GM23338 (cell line): ENCODE results near the gene CAPZB. TPM values are rescaled to one million over a fixed set of nuclear protein-coding genes. Genes with fewer than 3 reads are reported as not detected.

ENCODE experiments used
- ATAC-seq: fragments of 200-7000 bp; cut with Tn5 transposase; 3 replicates; pipeline ENCODE4 v1.9.1; 2020
- DNase-seq: peaks from one replicate; pipeline ENCODE4 v3.0.0-alpha.2; 2015; ENCODE audit warnings: low spot score
- H2AFZ ChIP-seq: fragments of 200-600 bp; sonication (generic); 2 replicates; pipeline ENCODE4 v1.8.0; 2016; ENCODE audit warnings: antibody characterized with exemption, mild to moderate bottlenecking, moderate library complexity
- H3F3A ChIP-seq: fragments of 200-600 bp; sonication (generic); replicated peaks from 2 replicates; pipeline ENCODE4 v1.8.0; 2017; ENCODE audit warnings: antibody characterized with exemption, mixed run types, low read depth
- H3K27ac ChIP-seq: fragments of 200-600 bp; sonication (generic); 2 replicates; pipeline ENCODE4 v1.6.1; 2016; ENCODE audit warnings: low read depth
- H3K27me3 ChIP-seq: fragments of 200-600 bp; sonication (generic); 2 replicates; pipeline ENCODE4 v1.8.0; 2016; ENCODE audit warnings: mild to moderate bottlenecking, mixed run types, moderate library complexity; ENCODE audit not compliant: insufficient read depth
- H3K36me3 ChIP-seq: fragments of 200-600 bp; sonication (generic); 2 replicates; pipeline ENCODE4 v1.8.0; 2016; ENCODE audit warnings: mild to moderate bottlenecking; ENCODE audit not compliant: insufficient read depth
- H3K4me1 ChIP-seq: fragments of 200-600 bp; sonication (generic); 2 replicates; pipeline ENCODE4 v1.8.0; 2016; ENCODE audit warnings: mild to moderate bottlenecking, moderate library complexity; ENCODE audit not compliant: insufficient read depth
- H3K4me2 ChIP-seq: fragments of 200-600 bp; sonication (generic); 2 replicates; pipeline ENCODE4 v1.7.1; 2017; ENCODE audit warnings: mixed run types
- H3K4me3 ChIP-seq: fragments of 200-600 bp; sonication (generic); 2 replicates; pipeline ENCODE4 v1.6.1; 2016; ENCODE audit warnings: mixed run types
- H3K79me2 ChIP-seq: fragments of 200-600 bp; sonication (generic); replicated peaks from 2 replicates; pipeline ENCODE4 v1.8.0; 2017; ENCODE audit warnings: mild to moderate bottlenecking; ENCODE audit not compliant: insufficient read depth
- H3K9me2 ChIP-seq: fragments of 200-600 bp; sonication (generic); 2 replicates; pipeline ENCODE4 v1.8.0; 2017; ENCODE audit not compliant: insufficient read depth
- H4K20me1 ChIP-seq: fragments of 200-600 bp; sonication (generic); replicated peaks from 2 replicates; pipeline ENCODE4 v1.8.0; 2017; ENCODE audit warnings: mild to moderate bottlenecking; ENCODE audit not compliant: insufficient read depth
- H3K27ac Mint-ChIP-seq: 2 replicates; pipeline ENCODE4 v1.8.0; 2020; ENCODE audit warnings: inconsistent platforms, mild to moderate bottlenecking, moderate library complexity, mixed read lengths
- H3K27me3 Mint-ChIP-seq: 3 replicates; pipeline ENCODE4 v1.8.0; 2022; ENCODE audit warnings: low read depth, mild to moderate bottlenecking, moderate library complexity, mixed read lengths, inconsistent platforms; ENCODE audit not compliant: insufficient read depth, poor library complexity
- H3K36me3 Mint-ChIP-seq: 3 replicates; pipeline ENCODE4 v1.8.0; 2021; ENCODE audit warnings: low read depth, mild to moderate bottlenecking, inconsistent platforms, moderate library complexity, mixed read lengths
- H3K4me1 Mint-ChIP-seq: 3 replicates; pipeline ENCODE4 v1.8.0; 2020; ENCODE audit warnings: mild to moderate bottlenecking, inconsistent platforms, mixed read lengths
- H3K4me3 Mint-ChIP-seq: 3 replicates; pipeline ENCODE4 v1.8.0; 2021; ENCODE audit warnings: moderate library complexity, mild to moderate bottlenecking, inconsistent platforms, mixed read lengths
- H3K9me3 Mint-ChIP-seq: 3 replicates; pipeline ENCODE4 v1.8.0; 2020; ENCODE audit warnings: moderate library complexity, mild to moderate bottlenecking, inconsistent platforms, mixed read lengths
- NANOG ChIP-seq: IDR thresholded peaks from 2 replicates; pipeline ENCODE4 v1.6.1; 2016; ENCODE audit warnings: antibody characterized with exemption, borderline replicate concordance
- polyA plus RNA-seq: library from polyadenylated mRNA; unstranded; fragments of >200 nt; fragmentation: Nextera tagmentation; extraction: Ambion mirVana; gene quantifications from 2 replicates; pipeline ENCODE4 v1.2.1, GENCODE V29; 2016
- total RNA-seq: library from RNA; depleted of rRNA; stranded (reverse); fragments of >200 nt; shearing (Covaris generic); gene quantifications from 2 replicates; pipeline ENCODE4 v1.2.3, GENCODE V29; 2014
- TF ChIP-seq, protein P1 (sequence below), 2 experiments: fragments of 200-600 bp in 1 of 2; sonication (generic) in 1 of 2; conservative IDR thresholded peaks; 2 replicates each; pipeline versions ENCODE4 v1.5.1 to v1.6.1; 2016 to 2017; ENCODE audit warnings: antibody characterized with exemption in 2 of 2, low read depth in 2 of 2, mild to moderate bottlenecking in 2 of 2, moderate library complexity in 1 of 2
- TF ChIP-seq, protein P2 (sequence below): IDR thresholded peaks from 2 replicates; pipeline ENCODE4 v1.6.1; 2016; ENCODE audit warnings: antibody characterized with exemption

CAPZB gene
- total and polyA plus RNA-seq, 2 experiments from 2014 or later = 195 to 348 TPM

DNA sequence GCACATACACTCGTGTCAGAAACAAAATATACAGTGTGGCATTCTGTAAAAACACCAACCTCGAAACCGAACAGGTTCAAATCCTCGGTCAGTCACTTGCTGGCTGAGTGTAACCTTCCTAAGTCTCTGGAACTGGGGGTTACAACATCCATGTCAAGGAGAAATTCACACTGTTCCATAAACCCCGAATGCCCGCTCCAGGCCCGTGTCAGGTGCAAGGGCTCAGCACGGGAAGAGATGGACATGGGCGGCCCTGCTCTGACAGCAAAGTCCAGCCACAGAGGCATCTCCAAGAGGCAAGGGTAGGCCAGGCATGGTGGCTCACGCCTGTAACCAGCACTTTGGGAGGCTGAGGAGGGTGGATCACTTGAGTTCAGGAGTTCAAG is 93.8 kb downstream of the CAPZB start:
- Mint-ChIP-seq H3K9me3 (no peaks in the 10 kb centered on the region), H3K36me3 (peaks cover 9% of the 10 kb centered on the region; the same call in 1 of the 3 replicates), H3K4me1 (peaks cover 33% of the 10 kb centered on the region), H3K27ac (no peak overlapping the region), H3K4me3 (no peak overlapping the region), H3K27me3 (peaks cover 19% of the 10 kb centered on the region)
- no peaks in the 10 kb centered on the region for H3K36me3 ChIP-seq
- peaks cover 8% of the 10 kb centered on the region; the same call in 1 of the 2 replicates for H3K4me1 ChIP-seq
- ATAC-seq (peak; percentile 11; the same call in 1 of the 3 replicates), DNase-seq (no peak)
- H3F3A ChIP-seq = 0 out of 2 replicates have a peak, but pooled peaks cover 2% of the 10 kb centered on the region
- H3K27ac ChIP-seq = peak overlapping the region; percentile 87
- peaks cover 96% of the 10 kb centered on the region for H3K79me2 ChIP-seq
- H2AFZ ChIP-seq = no peak overlapping the region
- no peak overlapping the region for H3K4me3 ChIP-seq
- TF ChIP-seq, protein P1, sequence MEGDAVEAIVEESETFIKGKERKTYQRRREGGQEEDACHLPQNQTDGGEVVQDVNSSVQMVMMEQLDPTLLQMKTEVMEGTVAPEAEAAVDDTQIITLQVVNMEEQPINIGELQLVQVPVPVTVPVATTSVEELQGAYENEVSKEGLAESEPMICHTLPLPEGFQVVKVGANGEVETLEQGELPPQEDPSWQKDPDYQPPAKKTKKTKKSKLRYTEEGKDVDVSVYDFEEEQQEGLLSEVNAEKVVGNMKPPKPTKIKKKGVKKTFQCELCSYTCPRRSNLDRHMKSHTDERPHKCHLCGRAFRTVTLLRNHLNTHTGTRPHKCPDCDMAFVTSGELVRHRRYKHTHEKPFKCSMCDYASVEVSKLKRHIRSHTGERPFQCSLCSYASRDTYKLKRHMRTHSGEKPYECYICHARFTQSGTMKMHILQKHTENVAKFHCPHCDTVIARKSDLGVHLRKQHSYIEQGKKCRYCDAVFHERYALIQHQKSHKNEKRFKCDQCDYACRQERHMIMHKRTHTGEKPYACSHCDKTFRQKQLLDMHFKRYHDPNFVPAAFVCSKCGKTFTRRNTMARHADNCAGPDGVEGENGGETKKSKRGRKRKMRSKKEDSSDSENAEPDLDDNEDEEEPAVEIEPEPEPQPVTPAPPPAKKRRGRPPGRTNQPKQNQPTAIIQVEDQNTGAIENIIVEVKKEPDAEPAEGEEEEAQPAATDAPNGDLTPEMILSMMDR (conservative IDR thresholded peaks at IDR 0.05; ENCODE audit: low read depth in 2 of 2) = peak in 1 of 2 experiments; percentile 31; a peak in 1 of 4 replicates
- TF ChIP-seq NANOG = no peak
- TF ChIP-seq, protein P2, sequence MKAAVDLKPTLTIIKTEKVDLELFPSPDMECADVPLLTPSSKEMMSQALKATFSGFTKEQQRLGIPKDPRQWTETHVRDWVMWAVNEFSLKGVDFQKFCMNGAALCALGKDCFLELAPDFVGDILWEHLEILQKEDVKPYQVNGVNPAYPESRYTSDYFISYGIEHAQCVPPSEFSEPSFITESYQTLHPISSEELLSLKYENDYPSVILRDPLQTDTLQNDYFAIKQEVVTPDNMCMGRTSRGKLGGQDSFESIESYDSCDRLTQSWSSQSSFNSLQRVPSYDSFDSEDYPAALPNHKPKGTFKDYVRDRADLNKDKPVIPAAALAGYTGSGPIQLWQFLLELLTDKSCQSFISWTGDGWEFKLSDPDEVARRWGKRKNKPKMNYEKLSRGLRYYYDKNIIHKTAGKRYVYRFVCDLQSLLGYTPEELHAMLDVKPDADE = no peak
- H3K4me2 ChIP-seq = no peak overlapping the region
- no peaks in the 10 kb centered on the region for H3K27me3 ChIP-seq
- H3K9me2 ChIP-seq = no peaks in the 10 kb centered on the region
- H4K20me1 ChIP-seq = peaks cover 58% of the 10 kb centered on the region

- peaks cover 8% of the 10 kb centered on the region; the same call in 1 of the 2 replicates for H3K4me1 ChIP-seq
- H3K9me2 ChIP-seq = no peaks in the 10 kb centered on the region
- Mint-ChIP-seq H3K36me3 (peaks cover 9% of the 10 kb centered on the region; the same call in 1 of the 3 replicates), H3K9me3 (no peaks in the 10 kb centered on the region), H3K4me1 (peaks cover 28% of the 10 kb centered on the region), H3K27me3 (peaks cover 19% of the 10 kb centered on the region), H3K4me3 (no peak overlapping the region), H3K27ac (peak overlapping the region; percentile 18; the same call in 1 of the 2 replicates)
- peaks cover 56% of the 10 kb centered on the region for H4K20me1 ChIP-seq
- no peak for TF ChIP-seq NANOG
- TF ChIP-seq, protein P1 (conservative IDR thresholded peaks at IDR 0.05; ENCODE audit: low read depth in 2 of 2) = peak; percentile 69 to 84
- no peak overlapping the region for H3K4me2 ChIP-seq
- no peaks in the 10 kb centered on the region for H3K27me3 ChIP-seq
- peaks cover 96% of the 10 kb centered on the region for H3K79me2 ChIP-seq
- ATAC-seq (peak; percentile 17; the same call in 2 of the 3 replicates), DNase-seq (peak; percentile 55)
- no peaks in the 10 kb centered on the region for H3K36me3 ChIP-seq
- no peak overlapping the region for H3K27ac ChIP-seq
- no peak overlapping the region for H2AFZ ChIP-seq
- H3F3A ChIP-seq = 0 out of 2 replicates have a peak, but pooled peaks cover under 1% of the 10 kb centered on the region
- no peak overlapping the region for H3K4me3 ChIP-seq
Observed at GRCh38 chr1:19390901-19391595, 94.3 kb downstream of the CAPZB start.
